ENCODE measurements around the gene XRCC4.

Gene XRCC4

GRCh38 chr5:83076742-83077661 is at the start of gene XRCC4, which contains the start of gene TMEM167A (continued):
- TF ChIP-seq KLF7 (tag by site-specific recombination; IDR thresholded peaks at IDR 0.05; ENCODE audit: borderline replicate concordance) (no peak), ZNF214 (tag by site-specific recombination; IDR thresholded peaks at IDR 0.05; ENCODE audit: borderline replicate concordance) (no peak), HOXA7 (CRISPR knock-in tag; IDR thresholded peaks at IDR 0.05; ENCODE audit: borderline replicate concordance) (no peak), TSHZ1 (tag by site-specific recombination; IDR thresholded peaks at IDR 0.05; ENCODE audit: borderline replicate concordance) (no peak), ZSCAN30 (tag by site-specific recombination; IDR thresholded peaks at IDR 0.05) (peak; percentile 66; the same call in 1 of the 2 replicates), ZNF169 (tag by site-specific recombination; IDR thresholded peaks at IDR 0.05) (no peak), GFI1B (tag by site-specific recombination; IDR thresholded peaks at IDR 0.05) (no peak), SCRT1 (tag by site-specific recombination; IDR thresholded peaks at IDR 0.05; ENCODE audit: borderline replicate concordance) (no peak), ZNF148 (tag by site-specific recombination; IDR thresholded peaks at IDR 0.05; ENCODE audit: borderline replicate concordance) (no peak), AEBP2 (tag by site-specific recombination; IDR thresholded peaks at IDR 0.05; ENCODE audit: borderline replicate concordance) (no peak), ZNF704 (tag by site-specific recombination; IDR thresholded peaks at IDR 0.05) (no peak), ZNF184 (tag by site-specific recombination; IDR thresholded peaks at IDR 0.05) (no peak), REPIN1 (tag by site-specific recombination; IDR thresholded peaks at IDR 0.05; ENCODE audit: low read depth) (no peak), ZNF639 (tag by site-specific recombination; IDR thresholded peaks at IDR 0.05) (no peak), KLF8 (tag by site-specific recombination; IDR thresholded peaks at IDR 0.05) (no peak), MEIS1 (CRISPR knock-in tag; IDR thresholded peaks at IDR 0.05; ENCODE audit: borderline replicate concordance) (no peak), ZBTB17 (tag by site-specific recombination; IDR thresholded peaks at IDR 0.05) (no peak), ZNF202 (tag by site-specific recombination; IDR thresholded peaks at IDR 0.05; ENCODE audit: borderline replicate concordance) (no peak), ZNF19 (tag by site-specific recombination; IDR thresholded peaks at IDR 0.05; ENCODE audit: low read depth) (no peak), ZNF677 (tag by site-specific recombination; IDR thresholded peaks at IDR 0.05) (no peak), ZSCAN5A (tag by site-specific recombination; IDR thresholded peaks at IDR 0.05) (no peak), ZNF366 (tag by site-specific recombination; conservative IDR thresholded peaks at IDR 0.05) (no peak), ZIC2 (tag by site-specific recombination; IDR thresholded peaks at IDR 0.05) (no peak), SP3 (tag by site-specific recombination; IDR thresholded peaks at IDR 0.05) (peak; percentile 85), YY2 (tag by site-specific recombination; IDR thresholded peaks at IDR 0.05) (no peak)
